ENCODE results near the gene ZNF354B.

- TF ChIP-seq CTCF (IDR thresholded peaks at IDR 0.05) (no peak), POLR2A (IDR thresholded peaks at IDR 0.05; ENCODE audit: low read depth) (no peak), POLR2AphosphoS5 (IDR thresholded peaks at IDR 0.05) (no peak)
These were observed 72.3 kb downstream of the ZNF354B start for GRCh38 chr5:178931846-178932760.

All from esophagus muscularis mucosa (tissue), 3 donors.